HepG2 (cell line): ENCODE results near the gene COA3. TPM values are rescaled to one million over a fixed set of nuclear protein-coding genes. Genes with fewer than 3 reads are reported as not detected.

ENCODE experiments used
- AHR ChIP-seq: IDR thresholded peaks from 2 replicates; pipeline ENCODE4 v1.6.1; 2018; ENCODE audit warnings: missing genetic modification reagents, missing compliant biosample characterization
- EP300 ChIP-seq, 3 experiments: sonication (generic) in 1 of 3; formaldehyde crosslinking in 1 of 3; IDR thresholded peaks; 2 replicates each; pipeline versions ENCODE4 v1.5.1 to v1.6.1; 2011 to 2020; ENCODE audit warnings: low read depth in 2 of 3, low read length in 2 of 3, borderline replicate concordance in 1 of 3, improper control_type of control experiment in 1 of 3, mild to moderate bottlenecking in 1 of 3, missing genetic modification reagents in 1 of 3, moderate library complexity in 1 of 3
- GATAD1 ChIP-seq: IDR thresholded peaks from 2 replicates; pipeline ENCODE4 v1.6.1; 2016; ENCODE audit warnings: missing genetic modification reagents, missing compliant biosample characterization
- HHEX ChIP-seq: IDR thresholded peaks from 2 replicates; pipeline ENCODE4 v1.6.1; 2016; ENCODE audit warnings: control low read depth
- IRX3 ChIP-seq: sonication (generic); formaldehyde crosslinking; IDR thresholded peaks from 2 replicates; pipeline ENCODE4 v1.8.1; 2023; ENCODE audit warnings: mild to moderate bottlenecking, low read depth, missing genetic modification reagents, borderline replicate concordance
- KDM2A ChIP-seq: sonication (generic); formaldehyde crosslinking; IDR thresholded peaks from 2 replicates; pipeline ENCODE4 v1.4.0; 2020; ENCODE audit warnings: low read depth, missing genetic modification reagents, borderline replicate concordance
- KDM5B ChIP-seq: sonication (generic); formaldehyde crosslinking; IDR thresholded peaks from 2 replicates; pipeline ENCODE4 v1.4.0; 2020; ENCODE audit warnings: missing genetic modification reagents, mild to moderate bottlenecking, borderline replicate concordance
- MLX ChIP-seq: IDR thresholded peaks from 2 replicates; pipeline ENCODE4 v1.6.1; 2016
- SALL2 ChIP-seq: sonication (generic); formaldehyde crosslinking; IDR thresholded peaks from 2 replicates; pipeline ENCODE4 v1.8.1; 2023; ENCODE audit warnings: mild to moderate bottlenecking, missing genetic modification reagents, inconsistent platforms
- SATB2 ChIP-seq: sonication (generic); formaldehyde crosslinking; IDR thresholded peaks from 2 replicates; pipeline ENCODE4 v1.5.0; 2020; ENCODE audit warnings: missing genetic modification reagents
- SOX5 ChIP-seq: IDR thresholded peaks from 2 replicates; pipeline ENCODE4 v1.6.1; 2016; ENCODE audit warnings: borderline replicate concordance
- SP2 ChIP-seq: sonication (generic); formaldehyde crosslinking; IDR thresholded peaks from 2 replicates; pipeline ENCODE4 v1.5.1; 2020; ENCODE audit warnings: mild to moderate bottlenecking, missing genetic modification reagents
- YEATS2 ChIP-seq: sonication (generic); formaldehyde crosslinking; IDR thresholded peaks from 2 replicates; pipeline ENCODE4 v1.4.0; 2020; ENCODE audit warnings: missing genetic modification reagents, borderline replicate concordance
- ZBTB44 ChIP-seq: sonication (generic); formaldehyde crosslinking; IDR thresholded peaks from 2 replicates; pipeline ENCODE4 v1.4.0; 2020; ENCODE audit warnings: missing genetic modification reagents
- ZMAT3 ChIP-seq: sonication (generic); formaldehyde crosslinking; conservative IDR thresholded peaks from 2 replicates; pipeline ENCODE4 v1.7.0; 2021; ENCODE audit warnings: missing genetic modification reagents
- ZNF17 ChIP-seq: sonication (generic); formaldehyde crosslinking; IDR thresholded peaks from 2 replicates; pipeline ENCODE4 v1.5.0; 2020; ENCODE audit warnings: mild to moderate bottlenecking, missing genetic modification reagents
- ZNF232 ChIP-seq: sonication (generic); formaldehyde crosslinking; IDR thresholded peaks from 2 replicates; pipeline ENCODE4 v1.4.0; 2020; ENCODE audit warnings: missing genetic modification reagents, borderline replicate concordance
- ZNF331 ChIP-seq: sonication (generic); formaldehyde crosslinking; IDR thresholded peaks from 2 replicates; pipeline ENCODE4 v1.4.0; 2020; ENCODE audit warnings: missing genetic modification reagents
- ZNF451 ChIP-seq: sonication (generic); formaldehyde crosslinking; IDR thresholded peaks from 2 replicates; pipeline ENCODE4 v1.5.0; 2020; ENCODE audit warnings: mild to moderate bottlenecking, missing genetic modification reagents
- ZNF577 ChIP-seq: sonication (generic); formaldehyde crosslinking; IDR thresholded peaks from 2 replicates; pipeline ENCODE4 v1.4.0; 2020; ENCODE audit warnings: mild to moderate bottlenecking, low read depth, missing genetic modification reagents, borderline replicate concordance
- ZNF7 ChIP-seq: IDR thresholded peaks from 2 replicates; pipeline ENCODE4 v1.6.1; 2016; ENCODE audit warnings: missing biosample characterization, missing genetic modification reagents
- ZNF776 ChIP-seq: sonication (generic); formaldehyde crosslinking; IDR thresholded peaks from 2 replicates; pipeline ENCODE4 v1.4.0; 2020; ENCODE audit warnings: mild to moderate bottlenecking, missing genetic modification reagents
- polyA plus RNA-seq, 8 experiments: library from polyadenylated mRNA; depleted of rRNA in 3 of 8; stranded (reverse) in 7 of 8; unstranded in 1 of 8; fragments of >200 nt; fragmentation: Illumina TruSeq in 4 of 8; extraction: Trizol in 4 of 8; gene quantifications; 2 replicates each; pipeline versions ENCODE4 v1.2.1 to v1.2.3, GENCODE V29; 2011 to 2016; ENCODE audit warnings: low read depth in 4 of 8, missing spikeins in 1 of 8, mixed read lengths in 1 of 8; ENCODE audit not compliant: insufficient read depth in 1 of 8
- total RNA-seq, 5 experiments: library from RNA; depleted of rRNA; stranded (reverse); fragments of >200 nt; fragmentation: Illumina TruSeq; extraction: Trizol; gene quantifications; 2 replicates each; pipeline ENCODE4 v1.2.3, GENCODE V29; 2016; ENCODE audit warnings: low read depth in 1 of 5
- TF ChIP-seq, protein P1 (sequence below): sonication (generic); formaldehyde crosslinking; IDR thresholded peaks from 2 replicates; pipeline ENCODE4 v1.8.0; 2022; ENCODE audit warnings: mild to moderate bottlenecking, missing genetic modification reagents
- TF ChIP-seq, protein P2 (sequence below): sonication (generic); IDR thresholded peaks from 2 replicates; pipeline ENCODE4 v1.6.1; 2016; ENCODE audit warnings: low read depth, borderline replicate concordance
- TF ChIP-seq, protein P3 (sequence below): sonication (generic); formaldehyde crosslinking; IDR thresholded peaks from 2 replicates; pipeline ENCODE4 v1.8.0; 2022; ENCODE audit warnings: missing genetic modification reagents, low read depth, mild to moderate bottlenecking, borderline replicate concordance

The COA3 gene
- total and polyA plus RNA-seq, 2 of the 13 experiments (the other 11 are each of a cell fraction or from before 2014, with no cell fraction given), result 133 to 202 TPM

GRCh38 chr17:42832934-42833766 lies 34.6 kb upstream of the COA3 start, which contains the start of gene PSME3 (continued):
- peak; percentile 85; the same call in 1 of the 2 replicates for TF ChIP-seq ZBTB44 (CRISPR knock-in tag)
- peak; percentile 97 for TF ChIP-seq ZMAT3 (CRISPR knock-in tag)
- TF ChIP-seq, protein P1, sequence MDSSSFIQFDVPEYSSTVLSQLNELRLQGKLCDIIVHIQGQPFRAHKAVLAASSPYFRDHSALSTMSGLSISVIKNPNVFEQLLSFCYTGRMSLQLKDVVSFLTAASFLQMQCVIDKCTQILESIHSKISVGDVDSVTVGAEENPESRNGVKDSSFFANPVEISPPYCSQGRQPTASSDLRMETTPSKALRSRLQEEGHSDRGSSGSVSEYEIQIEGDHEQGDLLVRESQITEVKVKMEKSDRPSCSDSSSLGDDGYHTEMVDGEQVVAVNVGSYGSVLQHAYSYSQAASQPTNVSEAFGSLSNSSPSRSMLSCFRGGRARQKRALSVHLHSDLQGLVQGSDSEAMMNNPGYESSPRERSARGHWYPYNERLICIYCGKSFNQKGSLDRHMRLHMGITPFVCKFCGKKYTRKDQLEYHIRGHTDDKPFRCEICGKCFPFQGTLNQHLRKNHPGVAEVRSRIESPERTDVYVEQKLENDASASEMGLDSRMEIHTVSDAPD (CRISPR knock-in tag), result peak; percentile 67; the same call in 1 of the 2 replicates
- peak; percentile 91; the same call in 1 of the 2 replicates for TF ChIP-seq AHR
- peak; percentile 84 for TF ChIP-seq MLX (CRISPR knock-in tag)
- peak; percentile 12; the same call in 1 of the 2 replicates for TF ChIP-seq ZNF232 (CRISPR knock-in tag)
- TF ChIP-seq ZNF331 (CRISPR knock-in tag), result peak; percentile 43
- TF ChIP-seq HHEX (CRISPR knock-in tag), result peak; percentile 53; the same call in 1 of the 2 replicates
- TF ChIP-seq, protein P2, sequence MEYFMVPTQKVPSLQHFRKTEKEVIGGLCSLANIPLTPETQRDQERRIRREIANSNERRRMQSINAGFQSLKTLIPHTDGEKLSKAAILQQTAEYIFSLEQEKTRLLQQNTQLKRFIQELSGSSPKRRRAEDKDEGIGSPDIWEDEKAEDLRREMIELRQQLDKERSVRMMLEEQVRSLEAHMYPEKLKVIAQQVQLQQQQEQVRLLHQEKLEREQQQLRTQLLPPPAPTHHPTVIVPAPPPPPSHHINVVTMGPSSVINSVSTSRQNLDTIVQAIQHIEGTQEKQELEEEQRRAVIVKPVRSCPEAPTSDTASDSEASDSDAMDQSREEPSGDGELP, result no peak; the same call in 1 of the 2 replicates
- TF ChIP-seq SP2, result peak; percentile 65; the same call in 1 of the 2 replicates
- peak; percentile 93 for TF ChIP-seq ZNF776 (CRISPR knock-in tag)
- peak; percentile 99 for TF ChIP-seq SALL2 (CRISPR knock-in tag)
- TF ChIP-seq, protein P3, sequence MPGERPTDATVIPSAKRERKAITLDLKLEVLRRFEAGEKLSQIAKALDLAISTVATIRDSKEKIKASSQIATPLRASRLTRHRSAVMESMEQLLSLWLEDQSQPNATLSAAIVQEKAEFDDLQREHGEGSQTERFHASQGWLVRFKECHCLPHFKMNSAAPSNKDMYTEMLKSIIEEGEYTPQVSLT, result peak; percentile 93; the same call in 1 of the 2 replicates
- TF ChIP-seq ZNF7 (CRISPR knock-in tag), result no peak; the same call in 1 of the 2 replicates
- 0 out of 2 replicates have a peak, but pooled peaks have one; percentile 71 for TF ChIP-seq ZNF17 (CRISPR knock-in tag)
- TF ChIP-seq KDM5B (CRISPR knock-in tag), result peak; percentile 98
- TF ChIP-seq SOX5 (CRISPR knock-in tag), result peak; percentile 49; the same call in 1 of the 2 replicates
- no peak for TF ChIP-seq ZNF577
- TF ChIP-seq SATB2 (CRISPR knock-in tag), result peak; percentile 86; the same call in 1 of the 2 replicates
- TF ChIP-seq ZNF451 (CRISPR knock-in tag), result peak; percentile 93
- peak; percentile 93 for TF ChIP-seq KDM2A
- no peak for TF ChIP-seq IRX3 (CRISPR knock-in tag)
- TF ChIP-seq EP300 (IDR thresholded peaks at IDR 0.05; ENCODE audit: low read depth in 2 of 2, low read length in 2 of 2), result peak in 1 of 2 experiments; percentile 26; a peak in 2 of 4 replicates
- TF ChIP-seq EP300 (CRISPR knock-in tag; IDR thresholded peaks at IDR 0.05; ENCODE audit: borderline replicate concordance), result peak; percentile 63
- TF ChIP-seq YEATS2, result peak; percentile 96
- TF ChIP-seq GATAD1 (CRISPR knock-in tag), result peak; percentile 99
